GM23338 (cell line): ENCODE results near the gene IRF5. TPM values are rescaled to one million over a fixed set of nuclear protein-coding genes. Genes with fewer than 3 reads are reported as not detected.

Experiments used
- ATAC-seq: fragments of 200-7000 bp; cut with Tn5 transposase; 3 replicates; pipeline ENCODE4 v1.9.1; 2020
- DNase-seq: peaks from one replicate; pipeline ENCODE4 v3.0.0-alpha.2; 2015; ENCODE audit warnings: low spot score
- H2AFZ ChIP-seq: fragments of 200-600 bp; sonication (generic); 2 replicates; pipeline ENCODE4 v1.8.0; 2016; ENCODE audit warnings: antibody characterized with exemption, mild to moderate bottlenecking, moderate library complexity
- H3F3A ChIP-seq: fragments of 200-600 bp; sonication (generic); replicated peaks from 2 replicates; pipeline ENCODE4 v1.8.0; 2017; ENCODE audit warnings: antibody characterized with exemption, mixed run types, low read depth
- H3K27ac ChIP-seq: fragments of 200-600 bp; sonication (generic); 2 replicates; pipeline ENCODE4 v1.6.1; 2016; ENCODE audit warnings: low read depth
- H3K27me3 ChIP-seq: fragments of 200-600 bp; sonication (generic); 2 replicates; pipeline ENCODE4 v1.8.0; 2016; ENCODE audit warnings: mild to moderate bottlenecking, mixed run types, moderate library complexity; ENCODE audit not compliant: insufficient read depth
- H3K36me3 ChIP-seq: fragments of 200-600 bp; sonication (generic); 2 replicates; pipeline ENCODE4 v1.8.0; 2016; ENCODE audit warnings: mild to moderate bottlenecking; ENCODE audit not compliant: insufficient read depth
- H3K4me1 ChIP-seq: fragments of 200-600 bp; sonication (generic); 2 replicates; pipeline ENCODE4 v1.8.0; 2016; ENCODE audit warnings: mild to moderate bottlenecking, moderate library complexity; ENCODE audit not compliant: insufficient read depth
- H3K4me2 ChIP-seq: fragments of 200-600 bp; sonication (generic); 2 replicates; pipeline ENCODE4 v1.7.1; 2017; ENCODE audit warnings: mixed run types
- H3K4me3 ChIP-seq: fragments of 200-600 bp; sonication (generic); 2 replicates; pipeline ENCODE4 v1.6.1; 2016; ENCODE audit warnings: mixed run types
- H3K79me2 ChIP-seq: fragments of 200-600 bp; sonication (generic); replicated peaks from 2 replicates; pipeline ENCODE4 v1.8.0; 2017; ENCODE audit warnings: mild to moderate bottlenecking; ENCODE audit not compliant: insufficient read depth
- H3K9me2 ChIP-seq: fragments of 200-600 bp; sonication (generic); 2 replicates; pipeline ENCODE4 v1.8.0; 2017; ENCODE audit not compliant: insufficient read depth
- H4K20me1 ChIP-seq: fragments of 200-600 bp; sonication (generic); replicated peaks from 2 replicates; pipeline ENCODE4 v1.8.0; 2017; ENCODE audit warnings: mild to moderate bottlenecking; ENCODE audit not compliant: insufficient read depth
- H3K27ac Mint-ChIP-seq: 2 replicates; pipeline ENCODE4 v1.8.0; 2020; ENCODE audit warnings: inconsistent platforms, mild to moderate bottlenecking, moderate library complexity, mixed read lengths
- H3K27me3 Mint-ChIP-seq: 3 replicates; pipeline ENCODE4 v1.8.0; 2022; ENCODE audit warnings: low read depth, mild to moderate bottlenecking, moderate library complexity, mixed read lengths, inconsistent platforms; ENCODE audit not compliant: insufficient read depth, poor library complexity
- H3K36me3 Mint-ChIP-seq: 3 replicates; pipeline ENCODE4 v1.8.0; 2021; ENCODE audit warnings: low read depth, mild to moderate bottlenecking, inconsistent platforms, moderate library complexity, mixed read lengths
- H3K4me1 Mint-ChIP-seq: 3 replicates; pipeline ENCODE4 v1.8.0; 2020; ENCODE audit warnings: mild to moderate bottlenecking, inconsistent platforms, mixed read lengths
- H3K4me3 Mint-ChIP-seq: 3 replicates; pipeline ENCODE4 v1.8.0; 2021; ENCODE audit warnings: moderate library complexity, mild to moderate bottlenecking, inconsistent platforms, mixed read lengths
- H3K9me3 Mint-ChIP-seq: 3 replicates; pipeline ENCODE4 v1.8.0; 2020; ENCODE audit warnings: moderate library complexity, mild to moderate bottlenecking, inconsistent platforms, mixed read lengths
- CREB1 ChIP-seq: fragments of 250-450 bp; sonication (Bioruptor Pico); IDR thresholded peaks from 2 replicates; pipeline ENCODE4 v1.5.0; 2020; ENCODE audit warnings: low read depth, mild to moderate bottlenecking, moderate library complexity
- NANOG ChIP-seq: IDR thresholded peaks from 2 replicates; pipeline ENCODE4 v1.6.1; 2016; ENCODE audit warnings: antibody characterized with exemption, borderline replicate concordance
- POLR2AphosphoS5 ChIP-seq: IDR thresholded peaks from 2 replicates; pipeline ENCODE4 v1.6.1; 2016; ENCODE audit warnings: antibody characterized with exemption, low read depth
- ZNF331 ChIP-seq: fragments of 250-450 bp; sonication (Bioruptor Pico); IDR thresholded peaks from 2 replicates; pipeline ENCODE4 v1.5.0; 2020; ENCODE audit warnings: low read depth, mild to moderate bottlenecking, moderate library complexity
- polyA plus RNA-seq: library from polyadenylated mRNA; unstranded; fragments of >200 nt; fragmentation: Nextera tagmentation; extraction: Ambion mirVana; gene quantifications from 2 replicates; pipeline ENCODE4 v1.2.1, GENCODE V29; 2016
- total RNA-seq: library from RNA; depleted of rRNA; stranded (reverse); fragments of >200 nt; shearing (Covaris generic); gene quantifications from 2 replicates; pipeline ENCODE4 v1.2.3, GENCODE V29; 2014
- TF ChIP-seq, protein P1 (sequence below): IDR thresholded peaks from 2 replicates; pipeline ENCODE4 v1.6.1; 2016; ENCODE audit warnings: antibody characterized with exemption
- TF ChIP-seq, protein P2 (sequence below): IDR thresholded peaks from one replicate; pipeline ENCODE4 v1.6.1; 2018; ENCODE audit warnings: antibody characterized with exemption; ENCODE audit not compliant: unreplicated experiment
- TF ChIP-seq, protein P3 (sequence below), 2 experiments: fragments of 200-600 bp in 1 of 2; sonication (generic) in 1 of 2; conservative IDR thresholded peaks; 2 replicates each; pipeline versions ENCODE4 v1.5.1 to v1.6.1; 2016 to 2017; ENCODE audit warnings: antibody characterized with exemption in 2 of 2, low read depth in 2 of 2, mild to moderate bottlenecking in 2 of 2, moderate library complexity in 1 of 2

Gene IRF5
- total and polyA plus RNA-seq, 2 experiments from 2014 or later, result 0.37 to 3.7 TPM

DNA sequence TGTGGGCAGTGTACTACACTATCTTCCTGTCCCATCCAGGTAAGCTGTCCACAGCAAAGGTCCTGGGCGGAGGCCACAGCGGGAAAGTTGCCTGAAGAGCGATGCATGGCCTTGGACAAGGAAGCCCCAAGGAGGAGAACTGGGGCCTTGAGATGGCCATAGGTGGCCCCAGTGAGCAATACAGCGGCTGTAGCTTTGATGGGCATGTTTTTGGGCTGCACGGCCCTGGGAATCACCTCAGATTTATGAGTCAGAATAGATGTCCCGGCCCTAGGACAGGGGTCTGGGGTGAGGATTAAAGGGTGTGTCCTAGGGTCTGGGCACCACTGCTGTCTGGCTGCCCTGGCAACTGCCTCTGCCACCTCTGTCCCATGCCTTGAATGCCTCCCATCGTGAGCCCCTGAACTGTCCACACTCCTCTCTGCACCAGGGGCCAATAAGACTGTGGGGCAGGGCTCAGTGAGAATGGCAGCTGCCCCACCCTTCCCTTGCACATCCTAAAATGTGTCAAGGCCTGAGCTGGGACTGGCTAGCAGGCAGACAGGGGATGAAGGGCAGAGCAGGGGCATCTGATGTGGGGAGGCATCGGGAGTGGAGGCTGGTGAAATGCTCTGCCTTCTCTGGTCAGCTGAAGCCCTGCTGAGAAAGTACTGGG, 9.4 kb upstream of the IRF5 start:
- TF ChIP-seq ZNF331 (CRISPR knock-in tag), result no peak
- TF ChIP-seq, protein P1, sequence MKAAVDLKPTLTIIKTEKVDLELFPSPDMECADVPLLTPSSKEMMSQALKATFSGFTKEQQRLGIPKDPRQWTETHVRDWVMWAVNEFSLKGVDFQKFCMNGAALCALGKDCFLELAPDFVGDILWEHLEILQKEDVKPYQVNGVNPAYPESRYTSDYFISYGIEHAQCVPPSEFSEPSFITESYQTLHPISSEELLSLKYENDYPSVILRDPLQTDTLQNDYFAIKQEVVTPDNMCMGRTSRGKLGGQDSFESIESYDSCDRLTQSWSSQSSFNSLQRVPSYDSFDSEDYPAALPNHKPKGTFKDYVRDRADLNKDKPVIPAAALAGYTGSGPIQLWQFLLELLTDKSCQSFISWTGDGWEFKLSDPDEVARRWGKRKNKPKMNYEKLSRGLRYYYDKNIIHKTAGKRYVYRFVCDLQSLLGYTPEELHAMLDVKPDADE, result no peak
- no peak for TF ChIP-seq CREB1
- TF ChIP-seq, protein P2, sequence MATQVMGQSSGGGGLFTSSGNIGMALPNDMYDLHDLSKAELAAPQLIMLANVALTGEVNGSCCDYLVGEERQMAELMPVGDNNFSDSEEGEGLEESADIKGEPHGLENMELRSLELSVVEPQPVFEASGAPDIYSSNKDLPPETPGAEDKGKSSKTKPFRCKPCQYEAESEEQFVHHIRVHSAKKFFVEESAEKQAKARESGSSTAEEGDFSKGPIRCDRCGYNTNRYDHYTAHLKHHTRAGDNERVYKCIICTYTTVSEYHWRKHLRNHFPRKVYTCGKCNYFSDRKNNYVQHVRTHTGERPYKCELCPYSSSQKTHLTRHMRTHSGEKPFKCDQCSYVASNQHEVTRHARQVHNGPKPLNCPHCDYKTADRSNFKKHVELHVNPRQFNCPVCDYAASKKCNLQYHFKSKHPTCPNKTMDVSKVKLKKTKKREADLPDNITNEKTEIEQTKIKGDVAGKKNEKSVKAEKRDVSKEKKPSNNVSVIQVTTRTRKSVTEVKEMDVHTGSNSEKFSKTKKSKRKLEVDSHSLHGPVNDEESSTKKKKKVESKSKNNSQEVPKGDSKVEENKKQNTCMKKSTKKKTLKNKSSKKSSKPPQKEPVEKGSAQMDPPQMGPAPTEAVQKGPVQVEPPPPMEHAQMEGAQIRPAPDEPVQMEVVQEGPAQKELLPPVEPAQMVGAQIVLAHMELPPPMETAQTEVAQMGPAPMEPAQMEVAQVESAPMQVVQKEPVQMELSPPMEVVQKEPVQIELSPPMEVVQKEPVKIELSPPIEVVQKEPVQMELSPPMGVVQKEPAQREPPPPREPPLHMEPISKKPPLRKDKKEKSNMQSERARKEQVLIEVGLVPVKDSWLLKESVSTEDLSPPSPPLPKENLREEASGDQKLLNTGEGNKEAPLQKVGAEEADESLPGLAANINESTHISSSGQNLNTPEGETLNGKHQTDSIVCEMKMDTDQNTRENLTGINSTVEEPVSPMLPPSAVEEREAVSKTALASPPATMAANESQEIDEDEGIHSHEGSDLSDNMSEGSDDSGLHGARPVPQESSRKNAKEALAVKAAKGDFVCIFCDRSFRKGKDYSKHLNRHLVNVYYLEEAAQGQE, result no peak
- no peak for TF ChIP-seq NANOG
- TF ChIP-seq POLR2AphosphoS5, result no peak
- TF ChIP-seq, protein P3, sequence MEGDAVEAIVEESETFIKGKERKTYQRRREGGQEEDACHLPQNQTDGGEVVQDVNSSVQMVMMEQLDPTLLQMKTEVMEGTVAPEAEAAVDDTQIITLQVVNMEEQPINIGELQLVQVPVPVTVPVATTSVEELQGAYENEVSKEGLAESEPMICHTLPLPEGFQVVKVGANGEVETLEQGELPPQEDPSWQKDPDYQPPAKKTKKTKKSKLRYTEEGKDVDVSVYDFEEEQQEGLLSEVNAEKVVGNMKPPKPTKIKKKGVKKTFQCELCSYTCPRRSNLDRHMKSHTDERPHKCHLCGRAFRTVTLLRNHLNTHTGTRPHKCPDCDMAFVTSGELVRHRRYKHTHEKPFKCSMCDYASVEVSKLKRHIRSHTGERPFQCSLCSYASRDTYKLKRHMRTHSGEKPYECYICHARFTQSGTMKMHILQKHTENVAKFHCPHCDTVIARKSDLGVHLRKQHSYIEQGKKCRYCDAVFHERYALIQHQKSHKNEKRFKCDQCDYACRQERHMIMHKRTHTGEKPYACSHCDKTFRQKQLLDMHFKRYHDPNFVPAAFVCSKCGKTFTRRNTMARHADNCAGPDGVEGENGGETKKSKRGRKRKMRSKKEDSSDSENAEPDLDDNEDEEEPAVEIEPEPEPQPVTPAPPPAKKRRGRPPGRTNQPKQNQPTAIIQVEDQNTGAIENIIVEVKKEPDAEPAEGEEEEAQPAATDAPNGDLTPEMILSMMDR (conservative IDR thresholded peaks at IDR 0.05; ENCODE audit: low read depth in 2 of 2), result peak in 1 of 2 experiments; percentile 41; a peak in 2 of 4 replicates
- H3K4me1 Mint-ChIP-seq, result peaks cover 2% of the 10 kb centered on the region; the same call in 2 of the 3 replicates
- H3K9me2 ChIP-seq, result no peaks in the 10 kb centered on the region
- H3K36me3 ChIP-seq, result no peaks in the 10 kb centered on the region
- no peaks in the 10 kb centered on the region for H3K79me2 ChIP-seq
- ATAC-seq, result no peak
- no peak overlapping the region; the same call in 2 of the 3 replicates for H3K4me3 Mint-ChIP-seq
- no peak overlapping the region for H2AFZ ChIP-seq
- no peaks in the 10 kb centered on the region; the same call in 2 of the 3 replicates for H3K36me3 Mint-ChIP-seq
- no peaks in the 10 kb centered on the region for H3K4me1 ChIP-seq
- H3K4me2 ChIP-seq, result no peak overlapping the region
- H4K20me1 ChIP-seq, result no peaks in the 10 kb centered on the region
- no peak overlapping the region for H3K4me3 ChIP-seq
- no peaks in the 10 kb centered on the region; the same call in 1 of the 2 replicates for H3K27me3 ChIP-seq
- no peaks in the 10 kb centered on the region for H3F3A ChIP-seq
- no peak overlapping the region for H3K27ac ChIP-seq
- DNase-seq, result no peak
- H3K9me3 Mint-ChIP-seq, result no peaks in the 10 kb centered on the region; the same call in 2 of the 3 replicates
- H3K27ac Mint-ChIP-seq, result no peak overlapping the region
- peaks cover 7% of the 10 kb centered on the region for H3K27me3 Mint-ChIP-seq
